Stimulated activated CD8-positive, alpha-beta memory T cell treated with anti-CD3 and anti-CD28 coated beads, Interleukin-15, amount 100 ng/mL, for 48 hours (primary cell): ENCODE measurements around the gene CAMK1D.
"Not testable (repeated sequence)": the region's sequence is repeated elsewhere in the genome, so short reads cannot be mapped to it uniquely, and the experiment has no call there.

Experiments
- DNase-seq, 2 donors: peaks; one replicate each; pipeline ENCODE4 v3.0.0-alpha.2; 2020; ENCODE audit warnings: low read depth in 2 of 2

CAMK1D gene

GRCh38 chr10:12791728-12792127, 442.4 kb downstream of the CAMK1D start:
- no peak for DNase-seq

DNA sequence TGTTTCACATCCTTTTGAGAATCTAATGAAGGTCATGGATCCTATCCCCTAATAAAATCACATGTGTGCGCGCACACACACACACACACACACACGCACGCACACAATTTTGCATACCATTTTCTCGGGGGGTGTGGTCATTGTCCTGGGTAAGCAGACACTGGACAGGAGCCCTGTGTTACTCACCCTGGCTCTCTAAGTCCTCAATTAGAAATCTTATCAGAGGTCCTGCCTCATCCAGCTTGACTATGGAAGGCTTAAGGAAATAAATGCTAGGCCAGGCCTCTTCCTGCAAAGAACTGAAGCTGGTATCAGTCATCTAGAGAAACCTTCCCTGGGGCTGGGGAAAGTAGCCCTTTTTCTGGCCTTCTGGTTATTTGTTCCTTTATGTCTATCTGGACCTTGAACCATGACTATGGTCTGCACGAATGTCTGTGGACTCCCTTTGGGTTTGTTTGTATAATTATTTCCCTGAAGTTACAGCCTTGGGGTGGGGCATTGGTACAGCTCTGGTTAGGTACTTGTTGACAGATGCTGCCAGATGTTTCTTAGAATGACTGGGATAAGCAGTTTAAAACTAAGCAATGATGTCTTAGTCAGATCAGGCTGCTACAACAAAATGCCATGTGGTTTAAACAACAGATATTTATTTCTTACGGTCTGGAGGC, 443.7 kb downstream of the CAMK1D start:
- no peak for DNase-seq

GRCh38 chr10:12795315-12796110, 446.2 kb downstream of the CAMK1D start:
- DNase-seq = no peak

GRCh38 chr10:12796401-12797160, 447.2 kb downstream of the CAMK1D start:
- no peak for DNase-seq

- DNase-seq = no peak
These were observed 448.3 kb downstream of the CAMK1D start for GRCh38 chr10:12797471-12798262.

DNA sequence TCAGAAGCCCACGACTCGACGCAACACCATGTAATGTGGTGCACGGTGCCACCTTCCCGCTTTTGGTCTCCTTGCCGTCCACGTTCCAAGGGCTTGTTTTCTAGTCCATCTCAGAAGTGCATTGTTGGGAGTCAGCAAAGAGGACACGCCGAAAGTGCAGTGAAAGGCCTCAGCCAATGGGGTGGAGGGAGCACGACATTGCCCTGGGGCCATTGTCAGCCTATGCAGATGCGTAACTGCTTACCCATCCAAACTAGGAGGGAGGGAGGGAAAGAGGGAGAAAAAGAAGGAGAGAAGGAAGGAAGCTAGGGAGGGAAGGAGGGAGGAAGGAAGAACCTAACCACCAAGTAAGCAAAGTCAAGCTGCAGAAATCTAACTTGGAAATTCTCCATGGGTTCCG, 449.8 kb downstream of the CAMK1D start:
- no peak for DNase-seq

DNA sequence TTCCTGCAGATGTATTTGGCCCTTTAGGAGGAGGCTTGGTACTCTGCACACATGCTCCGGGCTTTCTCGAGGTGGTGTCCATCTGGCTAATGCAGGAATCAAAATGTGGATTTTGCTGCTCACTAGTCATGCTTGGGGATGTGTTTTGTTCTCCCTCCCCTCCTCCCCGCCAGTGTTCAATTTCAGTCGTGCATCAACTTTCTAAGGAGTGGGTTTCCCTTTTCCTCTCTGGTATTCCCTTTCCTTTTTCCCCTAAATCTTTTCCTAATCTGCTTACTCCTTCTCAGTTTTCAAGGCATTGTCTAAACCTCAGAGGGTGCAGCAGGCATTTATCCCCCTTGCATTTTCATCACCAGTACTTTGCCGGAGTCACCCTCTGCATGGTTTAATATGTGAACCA, 450.4 kb downstream of the CAMK1D start:
- no peak for DNase-seq

GRCh38 chr10:12800302-12800701, 451.0 kb downstream of the CAMK1D start:
- DNase-seq = no peak

GRCh38 chr10:12801214-12802087, 452.1 kb downstream of the CAMK1D start:
- no peak for DNase-seq

GRCh38 chr10:12803776-12804175, 454.4 kb downstream of the CAMK1D start:
- no peak for DNase-seq

GRCh38 chr10:12806228-12807095, 457.1 kb downstream of the CAMK1D start:
- no peak for DNase-seq

DNA sequence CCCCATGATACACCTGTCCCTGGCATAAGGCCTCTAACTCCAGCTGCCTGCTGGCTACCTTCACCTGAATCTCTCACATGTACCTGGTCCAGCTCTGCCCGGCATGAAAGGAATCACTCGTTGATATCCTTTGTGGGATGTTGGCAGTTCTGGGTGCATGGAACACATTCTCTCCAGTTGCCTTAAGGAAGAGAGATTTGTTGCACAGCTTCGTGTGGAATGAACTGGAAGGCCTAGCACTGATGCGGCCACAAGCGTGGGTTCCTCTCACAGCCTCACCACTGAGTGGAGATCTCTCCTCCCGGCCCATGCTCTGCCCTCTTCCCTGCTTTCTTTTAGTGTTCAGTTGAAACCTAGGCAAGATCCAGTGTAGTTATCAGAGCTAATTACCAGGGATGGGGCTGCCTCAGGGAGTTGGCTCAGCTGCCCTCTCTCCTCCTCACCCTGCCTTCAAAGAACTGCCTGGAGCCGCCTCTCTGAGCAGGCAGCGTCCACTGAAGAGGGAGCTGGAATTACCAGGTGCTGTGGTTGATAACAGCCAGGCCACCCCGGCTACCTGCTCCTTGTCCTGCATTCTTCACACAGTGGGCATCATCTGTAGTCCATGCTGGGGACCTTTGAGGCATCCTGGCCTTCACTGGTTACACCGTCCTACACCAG, 457.9 kb downstream of the CAMK1D start:
- no peak for DNase-seq

DNA sequence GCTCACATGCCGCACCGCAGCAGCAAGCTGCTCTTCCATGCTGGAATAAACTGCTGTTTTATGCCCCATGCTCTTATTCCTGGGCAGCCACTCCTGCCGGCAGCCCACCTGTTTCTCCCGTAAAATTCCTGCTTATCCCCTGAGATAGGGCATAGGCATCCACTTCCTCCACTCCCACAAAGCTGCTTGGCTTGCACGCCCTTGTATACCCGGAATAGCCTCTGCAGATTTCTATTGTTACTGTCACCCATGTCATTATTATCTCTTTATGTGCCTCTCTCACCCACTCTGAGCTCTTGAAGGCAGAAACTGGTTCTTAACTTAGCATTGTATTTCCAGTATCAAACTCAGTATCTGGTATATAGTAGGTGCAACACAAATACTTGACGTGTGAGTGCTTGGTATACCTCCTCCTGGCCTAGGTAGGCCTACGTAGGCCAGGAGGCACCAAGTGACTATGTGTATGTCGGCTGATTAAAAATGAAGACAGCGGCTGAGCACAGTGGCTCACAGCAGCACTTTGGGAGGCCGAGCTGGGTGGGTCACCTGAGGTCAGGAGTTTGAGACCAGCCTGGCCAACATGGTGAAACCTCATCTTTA, 458.8 kb downstream of the CAMK1D start:
- no peak for DNase-seq

GRCh38 chr10:12810046-12810445, 460.7 kb downstream of the CAMK1D start:
- DNase-seq = not testable (repeated sequence)

DNA sequence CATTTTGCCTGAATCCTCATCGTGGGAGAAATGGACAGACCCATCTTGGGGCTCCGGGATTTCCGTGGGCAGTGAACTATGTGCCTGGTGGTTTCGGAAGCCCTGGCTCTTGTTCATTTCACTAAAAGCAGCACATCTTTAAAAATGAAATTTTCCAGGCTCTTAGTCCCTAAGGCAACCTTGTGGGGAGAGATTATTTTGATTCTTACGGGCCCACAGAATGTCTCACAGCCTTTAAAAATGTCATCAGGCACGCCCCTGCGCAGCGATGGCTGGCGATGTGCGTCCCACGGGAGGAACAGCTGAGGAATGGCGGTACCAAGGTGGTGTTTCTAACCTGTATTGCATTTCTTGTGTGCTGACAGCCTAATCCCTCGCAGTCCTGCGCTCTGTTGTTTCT, 462.5 kb downstream of the CAMK1D start:
- DNase-seq = no peak

GRCh38 chr10:12812571-12812970, 463.2 kb downstream of the CAMK1D start:
- no peak for DNase-seq

DNA sequence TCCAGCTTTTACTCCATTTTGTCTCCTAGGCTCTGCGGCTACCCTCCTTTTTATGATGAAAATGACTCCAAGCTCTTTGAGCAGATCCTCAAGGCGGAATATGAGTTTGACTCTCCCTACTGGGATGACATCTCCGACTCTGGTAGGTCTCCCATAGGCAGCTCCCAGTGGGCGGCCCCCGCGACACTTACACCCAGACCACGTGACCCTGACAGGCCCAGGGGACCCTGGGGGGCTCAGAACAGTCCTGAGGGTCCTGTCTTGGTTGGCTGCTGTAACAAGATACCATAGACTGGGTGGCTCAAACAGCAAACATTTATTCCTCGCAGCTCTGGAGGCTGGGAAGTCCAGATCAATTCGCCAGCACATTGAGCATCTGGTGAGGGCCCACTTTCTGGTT, 464.8 kb downstream of the CAMK1D start:
- no peak for DNase-seq

GRCh38 chr10:12819071-12819470, 469.7 kb downstream of the CAMK1D start:
- DNase-seq = no peak

- DNase-seq = no peak
These were observed 470.3 kb downstream of the CAMK1D start for GRCh38 chr10:12819656-12820055.
